GM12878 (cell line): ENCODE measurements around the gene DYNC1H1. TPM values are rescaled to one million over a fixed set of nuclear protein-coding genes. Genes with fewer than 3 reads are reported as not detected.

Source experiments
- ATAC-seq: fragments of 200-7000 bp; cut with Tn5 transposase; 3 replicates; pipeline ENCODE4 v1.9.1; 2020; ENCODE audit warnings: mild to moderate bottlenecking, moderate library complexity
- BruUV-seq: library from RNA; stranded (reverse); fragments of 400-500 nt; replicated peaks from 2 replicates; lab custom pipeline; 2021; lab: Mats Ljungman, UMichigan
- CTCF ChIA-PET: fragments of 300-600 bp; sonication (Branson Sonifier 250); formaldehyde crosslinking; extraction: SDS; loops from one replicate; lab custom pipeline; 2021; ENCODE audit warnings: inconsistent platforms; lab: Yijun Ruan, JAX
- POLR2A ChIA-PET: fragments of 350-600 bp; formaldehyde crosslinking; extraction: SDS; loops from one replicate; lab custom pipeline; 2021; ENCODE audit warnings: inconsistent platforms; lab: Charles Lee
- RAD21 ChIA-PET: fragments of 300-600 bp; sonication (Branson Sonifier 250); formaldehyde crosslinking; loops from one replicate; lab custom pipeline; 2023; ENCODE audit warnings: antibody characterized with exemption; ENCODE audit not compliant: unreplicated experiment; lab: Charles Lee
- SMC1A ChIA-PET: fragments of 300-600 bp; sonication (Branson Sonifier 250); formaldehyde crosslinking; loops from one replicate; lab custom pipeline; 2023; ENCODE audit not compliant: unreplicated experiment, uncharacterized antibody; lab: Charles Lee
- DNase-seq: peaks from one replicate; pipeline ENCODE4 v3.0.0-alpha.2; 2011; ENCODE audit warnings: low read depth, low spot score
- FAIRE-seq: peaks from 3 replicates; lab custom pipeline; 2011; peaks lifted over from hg19 to GRCh38; lab: Jason Lieb, UNC
- H2AFZ ChIP-seq: 2 replicates; pipeline ENCODE4 v1.6.0; 2011; ENCODE audit warnings: low read depth, low read length, control low read depth; ENCODE audit not compliant: control insufficient read depth
- H3K27ac ChIP-seq: 2 replicates; pipeline ENCODE4 v1.5.1; 2011; ENCODE audit warnings: control low read depth; ENCODE audit not compliant: control insufficient read depth, insufficient read depth
- H3K27me3 ChIP-seq, 2 experiments: replicated peaks in 1 of 2; 2 replicates each; pipeline versions ENCODE4 v1.6.0 to v1.6.1; 2011; ENCODE audit warnings: low read length in 1 of 2; ENCODE audit not compliant: control insufficient read depth in 2 of 2, insufficient read depth in 2 of 2
- H3K36me3 ChIP-seq, 2 experiments: 2 replicates each; pipeline ENCODE4 v1.5.1; 2011; ENCODE audit warnings: low read length in 1 of 2; ENCODE audit not compliant: control insufficient read depth in 2 of 2, insufficient read depth in 2 of 2
- H3K4me1 ChIP-seq: 2 replicates; pipeline ENCODE4 v1.6.1; 2011; ENCODE audit warnings: mild to moderate bottlenecking, low read length, moderate library complexity, mixed read lengths; ENCODE audit not compliant: control insufficient read depth, insufficient read depth
- H3K4me2 ChIP-seq: 2 replicates; pipeline ENCODE4 v1.6.0; 2011; ENCODE audit warnings: control low read depth; ENCODE audit not compliant: control insufficient read depth, insufficient read depth
- H3K4me3 ChIP-seq: fragments of 200-600 bp; sonication (generic); 2 replicates; pipeline ENCODE4 v1.5.1; 2016
- H3K79me2 ChIP-seq: 2 replicates; pipeline ENCODE4 v1.6.0; 2011; ENCODE audit warnings: low read length; ENCODE audit not compliant: control insufficient read depth, insufficient read depth
- H3K9ac ChIP-seq: 2 replicates; pipeline ENCODE4 v1.8.0; 2011; ENCODE audit warnings: low read length, control low read depth, mixed read lengths; ENCODE audit not compliant: control insufficient read depth, insufficient read depth
- H3K9me3 ChIP-seq: replicated peaks from 3 replicates; pipeline ENCODE4 v1.5.1; 2011; ENCODE audit warnings: mild to moderate bottlenecking, low read length; ENCODE audit not compliant: control insufficient read depth, insufficient read depth
- H4K20me1 ChIP-seq: 2 replicates; pipeline ENCODE4 v1.6.0; 2011; ENCODE audit not compliant: control insufficient read depth, insufficient read depth
- CBX3 ChIP-seq: fragments of 200-600 bp; sonication (generic); IDR thresholded peaks from 2 replicates; pipeline ENCODE4 v1.6.1; 2016; ENCODE audit warnings: low read depth, borderline replicate concordance
- CREB1 ChIP-seq: IDR thresholded peaks from 2 replicates; pipeline ENCODE4 v1.6.1; 2012; ENCODE audit warnings: low read depth, mild to moderate bottlenecking, inconsistent platforms
- CREM ChIP-seq: IDR thresholded peaks from 2 replicates; pipeline ENCODE4 v1.6.1; 2014; ENCODE audit warnings: antibody characterized with exemption, low read depth
- EGR1 ChIP-seq, 2 experiments: IDR thresholded peaks; 1 replicate in 1 of 2; 2 replicates in 1 of 2; pipeline ENCODE4 v1.6.1; 2011 to 2012; ENCODE audit warnings: low read depth in 2 of 2, low read length in 2 of 2, borderline replicate concordance in 1 of 2, mild to moderate bottlenecking in 1 of 2, moderate library complexity in 1 of 2
- EP300 ChIP-seq, 2 experiments: fragments of 150-350 bp in 1 of 2; IDR thresholded peaks; 2 replicates each; pipeline ENCODE4 v1.6.1; 2011 to 2012; ENCODE audit warnings: low read depth in 2 of 2, low read length in 2 of 2, borderline replicate concordance in 1 of 2, improper control_type of control experiment in 1 of 2, inconsistent platforms in 1 of 2; ENCODE audit not compliant: control insufficient read depth in 1 of 2
- WGBS: methylation state at CpG from one replicate; pipeline ENCODE4 v1.1.6; 2016; ENCODE audit warnings: low lambda C conversion rate; ENCODE audit not compliant: insufficient replicate concordance, insufficient coverage; ENCODE audit errors: missing lambda C conversion rate; 5-methylcytosine and 5-hydroxymethylcytosine counted together
- in situ Hi-C: fragments of 300-500 bp; cut with MboI; formaldehyde crosslinking; loops from 9 replicates; pipeline ENCODE4 v1.14.3; 2018; ENCODE audit warnings: mixed read lengths
- intact Hi-C: fragments of 100-400 bp; cut with micrococcal nuclease; formaldehyde crosslinking; loops from one replicate; pipeline ENCODE4 v1.14.2; 2022; ENCODE audit not compliant: unreplicated experiment
- polyA plus RNA-seq, 11 experiments: library from polyadenylated mRNA; depleted of rRNA in 4 of 11; unstranded in 6 of 11; stranded (reverse) in 5 of 11; fragments of >200 nt; fragmentation: Nextera tagmentation in 4 of 11; fragmentation: Illumina TruSeq in 1 of 11; extraction: Ambion mirVana in 4 of 11; extraction: Trizol in 1 of 11; gene quantifications; 1 replicate in 1 of 11; 2 replicates in 10 of 11; pipeline versions ENCODE4 v1.2.1 to v1.2.3, GENCODE V29; 2011 to 2016; ENCODE audit warnings: inconsistent platforms in 2 of 11, missing spikeins in 2 of 11, low read depth in 1 of 11
- total RNA-seq, 4 experiments: library from RNA; depleted of rRNA in 3 of 4; stranded (reverse); fragments of >200 nt in 3 of 4; fragmentation: Illumina TruSeq in 1 of 4; extraction: Trizol in 1 of 4; gene quantifications; 2 replicates each; pipeline versions ENCODE4 v1.2.1 to v1.2.3, GENCODE V29; 2013 to 2021
- TF ChIP-seq, protein P1 (sequence below): fragments of 450-650 bp; IDR thresholded peaks from 2 replicates; pipeline ENCODE4 v1.6.1; 2017; ENCODE audit warnings: mild to moderate bottlenecking
- TF ChIP-seq, protein P2 (sequence below): fragments of 450-650 bp; IDR thresholded peaks from 2 replicates; pipeline ENCODE4 v1.6.1; 2018; ENCODE audit warnings: borderline replicate concordance, mild to moderate bottlenecking; ENCODE audit not compliant: partially characterized antibody
- TF ChIP-seq, protein P3 (sequence below): IDR thresholded peaks from 2 replicates; pipeline ENCODE4 v1.6.1; 2011; ENCODE audit warnings: borderline replicate concordance, low read depth, mild to moderate bottlenecking, moderate library complexity, low read length; ENCODE audit not compliant: insufficient read depth, poor library complexity, severe bottlenecking

DYNC1H1 gene
- total and polyA plus RNA-seq, 10 of the 15 experiments (the other 5 are each of a cell fraction or from before 2014, with no cell fraction given): 38.4 to 291 (median 111) TPM

DNA sequence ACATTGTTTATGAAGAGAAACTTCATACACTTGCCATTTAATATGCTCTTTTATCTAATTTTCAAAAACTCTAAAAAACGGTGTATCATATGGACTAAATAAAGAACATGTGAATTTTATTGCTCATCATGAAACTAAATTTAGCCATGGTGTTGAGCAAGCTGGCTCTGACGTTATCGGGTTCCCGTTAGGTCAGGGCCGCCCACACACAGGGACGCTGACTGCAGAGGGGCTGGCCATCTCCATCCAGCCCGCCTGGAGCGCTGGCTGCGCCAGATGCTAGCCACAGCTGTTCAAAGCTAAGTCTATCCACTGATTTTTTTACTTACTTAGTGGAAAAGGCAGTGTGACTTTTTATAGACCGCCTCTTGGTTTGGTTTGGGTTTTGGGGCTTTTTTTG lies 36.5 kb upstream of the DYNC1H1 start:
- TF ChIP-seq EP300 (IDR thresholded peaks at IDR 0.05; ENCODE audit: borderline replicate concordance in 1 of 2, control insufficient read depth in 1 of 2, low read depth in 2 of 2, low read length in 2 of 2): no peak
- peak; percentile 66 for TF ChIP-seq CREB1
- TF ChIP-seq EGR1 (IDR thresholded peaks at IDR 0.05; ENCODE audit: borderline replicate concordance in 1 of 2, low read depth in 2 of 2, low read length in 2 of 2): peak in 1 of 2 experiments; percentile 79; a peak in 1 of 3 replicates
- TF ChIP-seq, protein P1, sequence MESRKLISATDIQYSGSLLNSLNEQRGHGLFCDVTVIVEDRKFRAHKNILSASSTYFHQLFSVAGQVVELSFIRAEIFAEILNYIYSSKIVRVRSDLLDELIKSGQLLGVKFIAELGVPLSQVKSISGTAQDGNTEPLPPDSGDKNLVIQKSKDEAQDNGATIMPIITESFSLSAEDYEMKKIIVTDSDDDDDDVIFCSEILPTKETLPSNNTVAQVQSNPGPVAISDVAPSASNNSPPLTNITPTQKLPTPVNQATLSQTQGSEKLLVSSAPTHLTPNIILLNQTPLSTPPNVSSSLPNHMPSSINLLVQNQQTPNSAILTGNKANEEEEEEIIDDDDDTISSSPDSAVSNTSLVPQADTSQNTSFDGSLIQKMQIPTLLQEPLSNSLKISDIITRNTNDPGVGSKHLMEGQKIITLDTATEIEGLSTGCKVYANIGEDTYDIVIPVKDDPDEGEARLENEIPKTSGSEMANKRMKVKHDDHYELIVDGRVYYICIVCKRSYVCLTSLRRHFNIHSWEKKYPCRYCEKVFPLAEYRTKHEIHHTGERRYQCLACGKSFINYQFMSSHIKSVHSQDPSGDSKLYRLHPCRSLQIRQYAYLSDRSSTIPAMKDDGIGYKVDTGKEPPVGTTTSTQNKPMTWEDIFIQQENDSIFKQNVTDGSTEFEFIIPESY: 0 out of 2 replicates have a peak, but pooled peaks have one; percentile 11
- peak; percentile 61; the same call in 1 of the 2 replicates for TF ChIP-seq CREM
- TF ChIP-seq, protein P2, sequence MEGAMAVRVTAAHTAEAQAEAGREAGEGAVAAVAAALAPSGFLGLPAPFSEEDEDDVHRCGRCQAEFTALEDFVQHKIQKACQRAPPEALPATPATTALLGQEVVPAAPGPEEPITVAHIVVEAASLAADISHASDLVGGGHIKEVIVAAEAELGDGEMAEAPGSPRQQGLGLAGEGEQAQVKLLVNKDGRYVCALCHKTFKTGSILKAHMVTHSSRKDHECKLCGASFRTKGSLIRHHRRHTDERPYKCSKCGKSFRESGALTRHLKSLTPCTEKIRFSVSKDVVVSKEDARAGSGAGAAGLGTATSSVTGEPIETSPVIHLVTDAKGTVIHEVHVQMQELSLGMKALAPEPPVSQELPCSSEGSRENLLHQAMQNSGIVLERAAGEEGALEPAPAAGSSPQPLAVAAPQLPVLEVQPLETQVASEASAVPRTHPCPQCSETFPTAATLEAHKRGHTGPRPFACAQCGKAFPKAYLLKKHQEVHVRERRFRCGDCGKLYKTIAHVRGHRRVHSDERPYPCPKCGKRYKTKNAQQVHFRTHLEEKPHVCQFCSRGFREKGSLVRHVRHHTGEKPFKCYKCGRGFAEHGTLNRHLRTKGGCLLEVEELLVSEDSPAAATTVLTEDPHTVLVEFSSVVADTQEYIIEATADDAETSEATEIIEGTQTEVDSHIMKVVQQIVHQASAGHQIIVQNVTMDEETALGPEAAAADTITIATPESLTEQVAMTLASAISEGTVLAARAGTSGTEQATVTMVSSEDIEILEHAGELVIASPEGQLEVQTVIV: no peak
- TF ChIP-seq CBX3: no peak
- TF ChIP-seq, protein P3, sequence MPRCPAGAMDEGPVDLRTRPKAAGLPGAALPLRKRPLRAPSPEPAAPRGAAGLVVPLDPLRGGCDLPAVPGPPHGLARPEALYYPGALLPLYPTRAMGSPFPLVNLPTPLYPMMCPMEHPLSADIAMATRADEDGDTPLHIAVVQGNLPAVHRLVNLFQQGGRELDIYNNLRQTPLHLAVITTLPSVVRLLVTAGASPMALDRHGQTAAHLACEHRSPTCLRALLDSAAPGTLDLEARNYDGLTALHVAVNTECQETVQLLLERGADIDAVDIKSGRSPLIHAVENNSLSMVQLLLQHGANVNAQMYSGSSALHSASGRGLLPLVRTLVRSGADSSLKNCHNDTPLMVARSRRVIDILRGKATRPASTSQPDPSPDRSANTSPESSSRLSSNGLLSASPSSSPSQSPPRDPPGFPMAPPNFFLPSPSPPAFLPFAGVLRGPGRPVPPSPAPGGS: peak; percentile 34
- TF ChIP-seq, all 136 proteins: peak for 5
- in situ Hi-C loops (no loop called here), intact Hi-C loops (no loop called here)
- Histone ChIP-seq H4K20me1 (no peaks in the 10 kb centered on the region), H3K27ac (no peak overlapping the region), H3K9me3 (no peaks in the 10 kb centered on the region), H3K4me2 (no peak overlapping the region), H3K4me3 (no peak overlapping the region), H2AFZ (no peak overlapping the region), H3K4me1 (no peaks in the 10 kb centered on the region), H3K36me3 (peaks cover 1 to 4% of the 10 kb centered on the region in 2 experiments; a peak in 2 of 4 replicates), H3K79me2 (no peaks in the 10 kb centered on the region), H3K9ac (no peak overlapping the region), H3K27me3 (no peaks in the 10 kb centered on the region)
- POLR2A ChIA-PET: no interaction called here
- RAD21 ChIA-PET: no interaction called here
- CTCF ChIA-PET: interaction anchor here (0.7 to 1.7 kb wide), 2 partner anchors 84 to 156 kb away, joined by 3 to 4 read pairs; no protein-coding TSS in a partner anchor
- WGBS: 72% methylated on average over 10 of the region's 10 CpGs
- SMC1A ChIA-PET: no interaction called here
- no TSS peak for BruUV-seq
- DNase-seq (no peak), FAIRE-seq (no peak), ATAC-seq (no peak)
